A549 (cell line): ENCODE data around the gene NOTCH2. TPM values are rescaled to one million over a fixed set of nuclear protein-coding genes. Genes with fewer than 3 reads are reported as not detected.

Experiments
- ATAC-seq, 2 experiments: fragments of 200-7000 bp in 1 of 2; fragments of >200 bp in 1 of 2; cut with Nextera tagmentation in 1 of 2; cut with Tn5 transposase in 1 of 2; 3 replicates each; pipeline versions ENCODE4 v1.8.0 to v1.9.1; 2018 to 2020; ENCODE audit warnings: mild to moderate bottlenecking in 1 of 2, moderate library complexity in 1 of 2
- CTCF ChIA-PET: fragments of 300-600 bp; sonication (Branson Sonifier 250); formaldehyde crosslinking; extraction: SDS; loops from one replicate; lab custom pipeline; 2021; ENCODE audit warnings: antibody characterized with exemption, inconsistent platforms; lab: Yijun Ruan, JAX
- POLR2A ChIA-PET: fragments of 350-600 bp; formaldehyde crosslinking; extraction: SDS; loops from one replicate; lab custom pipeline; 2021; ENCODE audit warnings: antibody characterized with exemption, inconsistent platforms; lab: Yijun Ruan, JAX
- DNase-seq, 2 experiments: peaks; one replicate each; pipeline versions ENCODE4 v3.0.0 to v3.0.0-alpha.2; 2011 to 2016; ENCODE audit warnings: low read depth in 1 of 2, low spot score in 1 of 2
- FAIRE-seq: peaks from 2 replicates; lab custom pipeline; 2011; peaks lifted over from hg19 to GRCh38; lab: Jason Lieb, UNC
- H3K27ac ChIP-seq, 2 experiments: fragments of >200 bp; sonication (Bioruptor Twin); formaldehyde crosslinking; 3 replicates each; pipeline ENCODE4 v1.5.1; 2016 to 2017
- H3K4me1 ChIP-seq: fragments of >200 bp; sonication (Bioruptor Twin); formaldehyde crosslinking; 3 replicates; pipeline ENCODE4 v1.6.1; 2016
- H3K4me2 ChIP-seq: fragments of >200 bp; sonication (Bioruptor Twin); formaldehyde crosslinking; 3 replicates; pipeline ENCODE4 v1.6.1; 2016
- H3K4me3 ChIP-seq: fragments of >200 bp; sonication (Bioruptor Twin); formaldehyde crosslinking; 3 replicates; pipeline ENCODE4 v1.5.1; 2016
- H3K9me3 ChIP-seq: fragments of >200 bp; sonication (Bioruptor Twin); formaldehyde crosslinking; 3 replicates; pipeline ENCODE4 v1.6.1; 2016
- BCL3 ChIP-seq: fragments of >200 bp; sonication (Bioruptor Twin); formaldehyde crosslinking; IDR thresholded peaks from 3 replicates; pipeline ENCODE4 v1.6.1; 2016
- BHLHE40 ChIP-seq: IDR thresholded peaks from 2 replicates; pipeline ENCODE4 v1.6.1; 2012; ENCODE audit warnings: low read depth, low read length, inconsistent platforms
- E2F6 ChIP-seq: IDR thresholded peaks from 2 replicates; pipeline ENCODE4 v1.6.1; 2012; ENCODE audit warnings: low read depth, borderline replicate concordance
- EHMT2 ChIP-seq: fragments of 200-600 bp; sonication (generic); IDR thresholded peaks from 2 replicates; pipeline ENCODE4 v1.6.1; 2016; ENCODE audit warnings: antibody characterized with exemption, low read depth, mild to moderate bottlenecking, moderate library complexity
- ESRRA ChIP-seq: fragments of 150-350 bp; IDR thresholded peaks from 2 replicates; pipeline ENCODE4 v1.6.1; 2014; ENCODE audit warnings: mild to moderate bottlenecking, low read length, borderline replicate concordance
- FOSL2 ChIP-seq, 2 experiments: fragments of 450-650 bp in 1 of 2; fragments of >200 bp in 1 of 2; sonication (Bioruptor Twin) in 1 of 2; formaldehyde crosslinking; IDR thresholded peaks; 2 replicates each; pipeline versions ENCODE4 v1.5.0 to v1.6.1; 2016 to 2020; ENCODE audit warnings: mild to moderate bottlenecking in 1 of 2, moderate library complexity in 1 of 2
- FOXS1 ChIP-seq: fragments of 250-450 bp; sonication (Bioruptor Pico); IDR thresholded peaks from 2 replicates; pipeline ENCODE4 v1.5.0; 2020; ENCODE audit warnings: mild to moderate bottlenecking, moderate library complexity
- HDAC2 ChIP-seq: fragments of 200-600 bp; sonication (generic); IDR thresholded peaks from 2 replicates; pipeline ENCODE4 v1.6.1; 2016
- HES2 ChIP-seq: fragments of >200 bp; sonication (Bioruptor Twin); formaldehyde crosslinking; IDR thresholded peaks from 2 replicates; pipeline ENCODE4 v1.6.1; 2016
- HEYL ChIP-seq: fragments of 250-450 bp; sonication (Bioruptor Pico); IDR thresholded peaks from 2 replicates; pipeline ENCODE4 v1.8.0; 2021; ENCODE audit warnings: mild to moderate bottlenecking, moderate library complexity
- HMGXB4 ChIP-seq: fragments of 250-450 bp; sonication (Bioruptor Pico); IDR thresholded peaks from 2 replicates; pipeline ENCODE4 v1.5.0; 2021; ENCODE audit warnings: mild to moderate bottlenecking, moderate library complexity, borderline replicate concordance
- JUN ChIP-seq, 2 experiments: fragments of >200 bp; sonication (Bioruptor Twin); formaldehyde crosslinking; IDR thresholded peaks; 2 replicates in 1 of 2; 3 replicates in 1 of 2; pipeline ENCODE4 v1.6.1; 2016 to 2017
- JUNB ChIP-seq: fragments of >200 bp; sonication (Bioruptor Twin); formaldehyde crosslinking; IDR thresholded peaks from 2 replicates; pipeline ENCODE4 v1.6.1; 2016
- KDM5A ChIP-seq: fragments of 200-600 bp; sonication (generic); IDR thresholded peaks from 2 replicates; pipeline ENCODE4 v1.6.1; 2016; ENCODE audit warnings: antibody characterized with exemption, mild to moderate bottlenecking
- MAX ChIP-seq: IDR thresholded peaks from 2 replicates; pipeline ENCODE4 v1.6.1; 2012
- MAZ ChIP-seq: fragments of 150-350 bp; IDR thresholded peaks from 2 replicates; pipeline ENCODE4 v1.6.1; 2014; ENCODE audit warnings: antibody characterized with exemption, low read depth, low read length, borderline replicate concordance
- PBX3 ChIP-seq: IDR thresholded peaks from 2 replicates; pipeline ENCODE4 v1.6.1; 2012
- POLR2A ChIP-seq: IDR thresholded peaks from 2 replicates; pipeline ENCODE4 v1.6.1; 2012; ENCODE audit warnings: mild to moderate bottlenecking, low read length
- RARB ChIP-seq: fragments of 250-450 bp; sonication (Bioruptor Pico); IDR thresholded peaks from 2 replicates; pipeline ENCODE4 v1.8.0; 2021; ENCODE audit warnings: mild to moderate bottlenecking, moderate library complexity
- SMC3 ChIP-seq: fragments of >200 bp; sonication (Bioruptor Twin); formaldehyde crosslinking; IDR thresholded peaks from 3 replicates; pipeline ENCODE4 v1.6.1; 2018; ENCODE audit warnings: inconsistent platforms
- TFCP2L1 ChIP-seq: fragments of 250-450 bp; sonication (Bioruptor Pico); IDR thresholded peaks from 2 replicates; pipeline ENCODE4 v1.5.0; 2021; ENCODE audit warnings: mild to moderate bottlenecking
- WGBS: methylation state at CpG from one replicate; pipeline ENCODE4 v1.1.6; 2017; ENCODE audit errors: missing lambda C conversion rate; 5-methylcytosine and 5-hydroxymethylcytosine counted together
- polyA plus RNA-seq, 4 experiments: library from polyadenylated mRNA; depleted of rRNA in 3 of 4; stranded (reverse); fragments of >200 nt; fragmentation: RNase III in 1 of 4; extraction: RNeasy Plus Mini Kit Qiagen cat#74134 plus additional on column Dnase treatment in 1 of 4; gene quantifications; 2 replicates in 3 of 4; 3 replicates in 1 of 4; pipeline ENCODE4 v1.2.3, GENCODE V29; 2011 to 2017

NOTCH2 gene
- polyA plus RNA-seq, 2 of the 4 experiments (the other 2 are of a cell fraction), result 11.6 to 15.0 TPM

- Histone ChIP-seq H3K27ac (no peak overlapping the region), H3K9me3 (no peaks in the 10 kb centered on the region), H3K4me3 (no peak overlapping the region), H3K4me2 (no peak overlapping the region), H3K4me1 (peaks cover 25% of the 10 kb centered on the region)
- TF ChIP-seq KDM5A, result no peak
- no peak for TF ChIP-seq BCL3
- TF ChIP-seq MAZ, result no peak
- TF ChIP-seq PBX3, result no peak
- no peak for TF ChIP-seq POLR2A
- no peak for DNase-seq
- ChIA-PET POLR2A (no interaction called here), CTCF (interaction anchor here (1.6 kb wide), 1 partner anchor 18 kb away, joined by 4 read pairs; no protein-coding TSS in a partner anchor)
- 46% methylated on average over 3 of the region's 3 CpGs for WGBS
- ATAC-seq, result no peak
- FAIRE-seq, result no peak
These were observed 83.4 kb downstream of the NOTCH2 start for GRCh38 chr1:119986007-119986497.

- TF ChIP-seq FOXS1 (no peak), BCL3 (no peak), RARB (CRISPR knock-in tag) (no peak), HDAC2 (no peak), MAZ (no peak), MAX (no peak), PBX3 (no peak), HES2 (no peak), FOSL2 (IDR thresholded peaks at IDR 0.05) (no peak), FOSL2 (CRISPR knock-in tag; IDR thresholded peaks at IDR 0.05) (no peak), SMC3 (no peak), HMGXB4 (CRISPR knock-in tag) (no peak), E2F6 (no peak), ESRRA (no peak), POLR2A (no peak), EHMT2 (no peak), JUNB (no peak), JUN (IDR thresholded peaks at IDR 0.05) (no peak), HEYL (CRISPR knock-in tag) (no peak), TFCP2L1 (CRISPR knock-in tag) (no peak), BHLHE40 (no peak)
- TF ChIP-seq, all 56 proteins: peak for 0
- CTCF ChIA-PET, result no interaction called here
These were observed 84.7 kb downstream of the NOTCH2 start for GRCh38 chr1:119984771-119985170.

More at GRCh38 chr1:119984771-119985170, 84.7 kb downstream of the NOTCH2 start:
- WGBS, result 50% methylated on average over 1 of the region's 1 CpG
- Histone ChIP-seq H3K4me2 (no peak overlapping the region), H3K9me3 (no peaks in the 10 kb centered on the region), H3K27ac (no peak overlapping the region), H3K4me1 (peaks cover 25% of the 10 kb centered on the region), H3K4me3 (no peak overlapping the region)
- FAIRE-seq (no peak), DNase-seq (no peak), ATAC-seq (no peak)
- POLR2A ChIA-PET, result no interaction called here
